B cell (primary cell): ENCODE data around the gene CCNYL1. TPM values are rescaled to one million over a fixed set of nuclear protein-coding genes. Genes with fewer than 3 reads are reported as not detected.

Experiments used
- ATAC-seq: fragments of 200-7000 bp; cut with Tn5 transposase; one replicate; pipeline ENCODE4 v1.10.0; 2021; ENCODE audit warnings: low read depth, mild to moderate bottlenecking, moderate number of reproducible peaks, moderate library complexity
- CTCF ChIA-PET: fragments of 350-600 bp; sonication (Branson Sonifier 250); formaldehyde crosslinking; loops from one replicate; lab custom pipeline; 2021; ENCODE audit warnings: antibody characterized with exemption, inconsistent platforms; lab: Charles Lee
- POLR2A ChIA-PET: fragments of 350-600 bp; sonication (Branson Sonifier 250); formaldehyde crosslinking; loops from one replicate; lab custom pipeline; 2021; ENCODE audit warnings: antibody characterized with exemption; lab: Charles Lee
- DNase-seq: peaks from one replicate; pipeline ENCODE4 v3.0.0; 2013
- H2AFZ ChIP-seq: 2 replicates; pipeline ENCODE4 v1.6.1; 2012; ENCODE audit warnings: mild to moderate bottlenecking, low read depth, low read length; ENCODE audit not compliant: insufficient read depth, poor library complexity, severe bottlenecking
- H3K27ac ChIP-seq, 2 donors: 1 replicate in 1 of 2; 2 replicates in 1 of 2; pipeline ENCODE4 v1.5.1; 2012 to 2013; ENCODE audit warnings: low read length in 2 of 2, mild to moderate bottlenecking in 2 of 2, moderate library complexity in 1 of 2
- H3K27me3 ChIP-seq, 4 experiments: fragments of 200-600 bp in 1 of 4; sonication (generic) in 1 of 4; replicated peaks in 1 of 4; 1 replicate in 2 of 4; 2 replicates in 2 of 4; pipeline versions ENCODE4 v1.6.1 to v1.7.0; 2013 to 2016; ENCODE audit warnings: low read length in 3 of 4, mild to moderate bottlenecking in 2 of 4, mixed read lengths in 1 of 4, moderate library complexity in 1 of 4; ENCODE audit not compliant: insufficient read depth in 4 of 4, control insufficient read depth in 3 of 4; ENCODE audit errors: control extremely low read depth in 1 of 4
- H3K36me3 ChIP-seq, 2 experiments: replicated peaks in 1 of 2; 1 replicate in 1 of 2; 2 replicates in 1 of 2; pipeline versions ENCODE4 v1.6.1 to v1.7.1; 2013; ENCODE audit warnings: low read length in 1 of 2; ENCODE audit not compliant: insufficient read depth in 2 of 2, control insufficient read depth in 1 of 2; ENCODE audit errors: control extremely low read depth in 1 of 2, extremely low read depth in 1 of 2
- H3K4me1 ChIP-seq, 2 donors: fragments of 200-600 bp in 1 of 2; sonication (generic) in 1 of 2; 1 replicate in 1 of 2; 2 replicates in 1 of 2; pipeline versions ENCODE4 v1.5.1 to v1.6.1; 2013 to 2017; ENCODE audit warnings: low read length in 2 of 2; ENCODE audit not compliant: control insufficient read depth in 2 of 2, insufficient read depth in 2 of 2
- H3K4me2 ChIP-seq: replicated peaks from 2 replicates; pipeline ENCODE3; 2012; ENCODE audit warnings: mild to moderate bottlenecking, low read depth, low read length; ENCODE audit not compliant: poor library complexity, severe bottlenecking
- H3K4me3 ChIP-seq, 5 experiments: fragments of 200-600 bp in 1 of 5; sonication (generic) in 1 of 5; 1 replicate in 3 of 5; 2 replicates in 2 of 5; pipeline versions ENCODE4 v1.5.1 to v1.7.0; 2011 to 2016; ENCODE audit warnings: low read length in 4 of 5, mild to moderate bottlenecking in 4 of 5, low read depth in 2 of 5, control low read depth in 1 of 5, moderate library complexity in 1 of 5; ENCODE audit not compliant: insufficient read depth in 1 of 5; ENCODE audit errors: control extremely low read depth in 1 of 5, extremely low read depth in 1 of 5
- H3K79me2 ChIP-seq: fragments of 200-600 bp; sonication (generic); one replicate; pipeline ENCODE4 v1.6.0; 2016; ENCODE audit warnings: low read length; ENCODE audit not compliant: control insufficient read depth, insufficient read depth
- H3K9ac ChIP-seq: fragments of 200-600 bp; sonication (generic); 2 replicates; pipeline ENCODE4 v1.6.1; 2017; ENCODE audit warnings: mild to moderate bottlenecking, low read length, moderate library complexity
- H3K9me3 ChIP-seq, 3 donors: one replicate each; pipeline versions ENCODE4 v1.6.1 to v1.7.1; 2013; ENCODE audit warnings: low read length in 2 of 3; ENCODE audit not compliant: control insufficient read depth in 2 of 3, insufficient read depth in 1 of 3; ENCODE audit errors: control extremely low read depth in 1 of 3
- H4K20me1 ChIP-seq: 2 replicates; pipeline ENCODE4 v1.6.0; 2012; ENCODE audit warnings: mild to moderate bottlenecking, low read length; ENCODE audit not compliant: insufficient read depth, control insufficient read depth, poor library complexity, severe bottlenecking
- H3K27ac Mint-ChIP-seq: one replicate; pipeline ENCODE4 v1.8.0; 2021; ENCODE audit warnings: mixed read lengths
- H3K27me3 Mint-ChIP-seq: one replicate; pipeline ENCODE4 v1.8.0; 2021; ENCODE audit warnings: mixed read lengths
- H3K4me1 Mint-ChIP-seq: one replicate; pipeline ENCODE4 v1.8.0; 2021; ENCODE audit warnings: mixed read lengths
- H3K4me3 Mint-ChIP-seq: one replicate; pipeline ENCODE4 v1.8.0; 2021; ENCODE audit warnings: mixed read lengths
- H3K9me3 Mint-ChIP-seq: one replicate; pipeline ENCODE4 v1.8.0; 2022; ENCODE audit warnings: mixed read lengths; ENCODE audit not compliant: insufficient read depth
- EZH2 ChIP-seq: IDR thresholded peaks from 2 replicates; pipeline ENCODE4 v1.6.1; 2012; ENCODE audit warnings: borderline replicate concordance, low read depth, mild to moderate bottlenecking, moderate library complexity, low read length; ENCODE audit not compliant: insufficient read depth, poor library complexity, severe bottlenecking
- WGBS: methylation state at CpG from one replicate; pipeline ENCODE4 v1.1.5; 2013; ENCODE audit warnings: missing lambda C conversion rate; ENCODE audit not compliant: insufficient coverage; 5-methylcytosine and 5-hydroxymethylcytosine counted together
- intact Hi-C: fragments of 100-400 bp; cut with micrococcal nuclease; formaldehyde crosslinking; loops from one replicate; pipeline ENCODE4 v1.10.0; 2022
- polyA plus RNA-seq: library from polyadenylated mRNA; depleted of rRNA; stranded (reverse); fragments of >200 nt; gene quantifications from 2 replicates; pipeline ENCODE4 v1.2.3, GENCODE V29; 2012
- total RNA-seq, 2 donors: library from RNA; stranded (reverse); fragments of 120-200 nt in 1 of 2; gene quantifications; 1 replicate in 1 of 2; 2 replicates in 1 of 2; pipeline versions ENCODE4 v1.2.3 to v1.2.4, GENCODE V29; 2013 to 2022
- TF ChIP-seq, protein P1 (sequence below): fragments of 200-600 bp; IDR thresholded peaks from one replicate; pipeline ENCODE4 v1.8.0; 2022; ENCODE audit warnings: antibody characterized with exemption, mild to moderate bottlenecking

The CCNYL1 gene
- total and polyA plus RNA-seq, 2 donors (not counting 1 experiment from before 2014, with no cell fraction given) = 8.6 to 14.2 TPM

DNA sequence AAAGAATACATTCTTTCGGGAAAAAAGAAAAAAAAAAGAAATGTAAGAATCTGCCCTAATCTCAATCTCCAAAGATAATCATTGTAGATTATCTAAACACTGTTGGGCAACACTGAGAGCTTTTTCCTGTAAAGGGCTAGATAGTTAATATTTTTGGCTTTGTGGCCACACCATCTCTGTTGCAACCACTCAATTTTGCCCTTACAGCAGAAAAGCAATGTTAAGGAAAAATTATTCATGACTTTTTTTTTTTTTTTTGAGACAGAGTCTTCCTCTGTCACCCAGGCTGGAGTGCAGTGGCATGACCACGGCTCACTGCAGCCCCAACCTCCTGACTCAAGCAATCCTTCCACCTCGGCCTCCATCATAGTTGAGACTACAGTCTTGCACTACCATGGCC, 75.6 kb downstream of the CCNYL1 start:
- TF ChIP-seq EZH2 = no peak
- TF ChIP-seq, protein P1, sequence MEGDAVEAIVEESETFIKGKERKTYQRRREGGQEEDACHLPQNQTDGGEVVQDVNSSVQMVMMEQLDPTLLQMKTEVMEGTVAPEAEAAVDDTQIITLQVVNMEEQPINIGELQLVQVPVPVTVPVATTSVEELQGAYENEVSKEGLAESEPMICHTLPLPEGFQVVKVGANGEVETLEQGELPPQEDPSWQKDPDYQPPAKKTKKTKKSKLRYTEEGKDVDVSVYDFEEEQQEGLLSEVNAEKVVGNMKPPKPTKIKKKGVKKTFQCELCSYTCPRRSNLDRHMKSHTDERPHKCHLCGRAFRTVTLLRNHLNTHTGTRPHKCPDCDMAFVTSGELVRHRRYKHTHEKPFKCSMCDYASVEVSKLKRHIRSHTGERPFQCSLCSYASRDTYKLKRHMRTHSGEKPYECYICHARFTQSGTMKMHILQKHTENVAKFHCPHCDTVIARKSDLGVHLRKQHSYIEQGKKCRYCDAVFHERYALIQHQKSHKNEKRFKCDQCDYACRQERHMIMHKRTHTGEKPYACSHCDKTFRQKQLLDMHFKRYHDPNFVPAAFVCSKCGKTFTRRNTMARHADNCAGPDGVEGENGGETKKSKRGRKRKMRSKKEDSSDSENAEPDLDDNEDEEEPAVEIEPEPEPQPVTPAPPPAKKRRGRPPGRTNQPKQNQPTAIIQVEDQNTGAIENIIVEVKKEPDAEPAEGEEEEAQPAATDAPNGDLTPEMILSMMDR = no peak
- POLR2A ChIA-PET = no interaction called here
- Histone ChIP-seq H4K20me1 (no peaks in the 10 kb centered on the region), H3K9ac (no peak overlapping the region), H2AFZ (no peak overlapping the region), H3K4me3 (no peak overlapping the region), H3K4me1 (no peaks in the 10 kb centered on the region), H3K27ac (no peak overlapping the region), H3K4me2 (no peak overlapping the region), H3K36me3 (no peaks in the 10 kb centered on the region), H3K79me2 (no peaks in the 10 kb centered on the region), H3K27me3 (peaks cover 0 to 3% (median 1%) of the 10 kb centered on the region in 4 experiments), H3K9me3 (no peaks in the 10 kb centered on the region)
- ATAC-seq (no peak), DNase-seq (no peak)
- Mint-ChIP-seq H3K4me1 (no peaks in the 10 kb centered on the region), H3K27me3 (peaks cover 23% of the 10 kb centered on the region), H3K9me3 (no peaks in the 10 kb centered on the region), H3K4me3 (no peak overlapping the region), H3K27ac (no peak overlapping the region)
- no CpG with 5 or more reads among the region's 3 CpGs for WGBS
- CTCF ChIA-PET = no interaction called here
- intact Hi-C loops = no loop called here

DNA sequence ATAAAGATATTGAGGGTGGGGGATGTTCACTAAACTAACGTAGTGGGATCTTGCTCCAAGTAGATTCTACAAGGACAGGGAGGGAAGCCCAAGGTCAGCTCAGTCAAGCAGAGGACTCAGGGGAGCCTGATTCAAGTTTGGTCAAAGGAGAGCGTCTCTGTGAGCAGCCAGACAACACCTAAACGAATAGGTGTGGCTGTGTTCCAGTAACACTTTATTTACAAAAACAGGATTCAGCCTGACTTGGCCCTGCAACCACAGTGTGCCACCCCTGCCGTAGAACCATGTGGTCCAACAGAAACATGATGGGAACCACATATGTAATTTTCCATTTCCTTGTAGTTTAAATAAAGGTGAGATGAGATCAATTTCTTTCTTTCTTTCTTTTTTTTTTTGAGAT, 76.4 kb downstream of the CCNYL1 start:
- no peaks in the 10 kb centered on the region for H3K9me3 Mint-ChIP-seq
- Histone ChIP-seq H3K4me2 (no peak overlapping the region), H4K20me1 (no peaks in the 10 kb centered on the region), H3K4me3 (no peak overlapping the region), H3K9me3 (no peaks in the 10 kb centered on the region), H3K27me3 (peaks cover 0 to 5% (median 0%) of the 10 kb centered on the region in 4 experiments), H3K9ac (no peak overlapping the region), H3K27ac (no peak overlapping the region), H3K79me2 (no peaks in the 10 kb centered on the region), H3K4me1 (no peaks in the 10 kb centered on the region), H3K36me3 (no peaks in the 10 kb centered on the region), H2AFZ (no peak overlapping the region)
- no peaks in the 10 kb centered on the region for H3K4me1 Mint-ChIP-seq
- 79% methylated on average over 2 of the region's 4 CpGs for WGBS
- ChIA-PET CTCF (no interaction called here), POLR2A (interaction anchor here (0.6 kb wide), 1 partner anchor 117 kb away, joined by 8 read pairs; no protein-coding TSS in a partner anchor)
- no peak for TF ChIP-seq EZH2
- TF ChIP-seq, protein P1 = no peak
- H3K27me3 Mint-ChIP-seq = peaks cover 27% of the 10 kb centered on the region
- intact Hi-C loops = no loop called here
- no peak for ATAC-seq
- no peak overlapping the region for H3K4me3 Mint-ChIP-seq
- no peak for DNase-seq
- H3K27ac Mint-ChIP-seq = no peak overlapping the region
